HG03575 (cell line): ENCODE data around the gene LASP1NB.
"Not testable (repeated sequence)": the region's sequence is repeated elsewhere in the genome, so short reads cannot be mapped to it uniquely, and the experiment has no call there.

ENCODE experiments used
- ATAC-seq: cut with Tn5 transposase; IDR thresholded peaks from one replicate; pipeline ENCODE4 v1.9.1; 2021; ENCODE audit not compliant: unreplicated experiment, insufficient number of reproducible peaks, low FRiP score; ENCODE audit errors: extremely low read depth

Gene LASP1NB

DNA sequence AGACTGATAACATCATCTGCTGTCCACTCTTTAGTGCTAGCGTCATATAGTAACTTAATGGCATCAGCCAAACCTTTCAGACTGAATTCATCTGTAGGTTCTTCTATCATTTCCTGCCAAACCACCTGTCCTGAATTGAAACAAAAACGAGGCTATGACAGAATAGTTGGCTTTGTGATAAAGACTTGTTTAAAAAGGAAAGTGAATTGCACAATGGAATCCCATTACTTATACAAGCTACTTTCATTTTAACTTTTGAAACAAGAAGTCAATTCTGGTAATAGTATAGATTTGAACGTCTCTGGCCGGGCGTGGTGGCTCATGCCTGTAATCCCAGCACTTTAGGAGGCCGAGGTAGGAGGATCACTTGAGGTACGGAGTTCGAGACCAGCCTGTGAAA, 18.2 kb downstream of the LASP1NB start:
- ATAC-seq, result no peak

DNA sequence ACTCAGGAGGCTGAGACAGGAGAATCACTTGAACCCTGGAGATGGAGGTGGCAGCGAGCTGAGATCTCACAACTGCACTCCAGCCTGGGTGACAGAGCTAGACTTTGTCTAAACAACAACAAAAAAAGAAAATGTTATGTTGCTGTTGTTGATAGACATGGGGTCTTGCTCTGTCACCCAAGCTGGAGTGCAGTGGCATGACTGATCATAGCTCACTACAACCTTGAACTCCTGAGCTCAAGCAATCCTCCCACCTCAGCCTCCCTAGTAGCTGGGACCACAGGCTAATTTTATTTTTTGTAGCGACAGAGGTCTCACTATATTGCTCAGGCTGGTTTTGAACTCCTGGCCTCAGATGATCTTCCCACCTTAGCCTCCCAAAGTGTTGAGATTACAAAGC, 21.8 kb downstream of the LASP1NB start:
- no peak for ATAC-seq

DNA sequence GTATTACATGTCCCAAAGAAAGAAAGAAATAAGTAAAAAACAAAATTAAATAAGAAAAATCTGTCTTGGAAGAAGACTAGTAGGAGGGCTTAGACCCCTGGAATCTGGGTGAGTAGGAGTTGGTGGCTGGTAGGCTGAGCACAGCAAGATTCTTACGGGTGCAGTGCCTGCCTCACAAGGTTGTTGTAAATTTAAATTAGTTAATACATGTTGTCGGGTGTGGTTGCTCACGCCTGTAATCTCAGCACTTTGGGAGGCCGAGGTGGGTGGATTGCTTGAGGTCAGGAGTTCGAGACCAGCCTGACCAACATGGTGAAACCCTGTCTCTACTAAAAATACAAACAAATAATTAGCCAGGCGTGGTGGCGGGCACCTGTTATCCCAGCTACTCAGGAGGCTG, 28.4 kb downstream of the LASP1NB start:
- not testable (repeated sequence) for ATAC-seq

DNA sequence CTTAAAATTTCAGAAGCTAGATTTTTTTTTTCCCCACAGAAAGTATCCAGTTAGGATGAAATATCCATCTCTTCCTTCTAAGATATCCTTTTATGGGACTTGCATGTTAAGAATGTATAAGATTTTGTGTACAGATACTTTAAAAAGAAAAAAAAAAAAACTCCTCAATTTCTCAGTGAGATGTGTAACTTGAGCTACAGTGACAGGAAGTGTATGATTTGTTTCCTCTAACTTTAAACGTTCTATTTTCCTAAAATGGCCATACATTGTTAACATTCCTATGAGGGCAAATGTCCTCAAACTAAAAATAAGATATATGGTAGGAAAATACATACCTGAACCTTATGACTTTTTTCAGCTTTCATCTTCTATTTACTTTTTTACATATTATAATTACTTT, 32.9 kb downstream of the LASP1NB start:
- ATAC-seq, result no peak

DNA sequence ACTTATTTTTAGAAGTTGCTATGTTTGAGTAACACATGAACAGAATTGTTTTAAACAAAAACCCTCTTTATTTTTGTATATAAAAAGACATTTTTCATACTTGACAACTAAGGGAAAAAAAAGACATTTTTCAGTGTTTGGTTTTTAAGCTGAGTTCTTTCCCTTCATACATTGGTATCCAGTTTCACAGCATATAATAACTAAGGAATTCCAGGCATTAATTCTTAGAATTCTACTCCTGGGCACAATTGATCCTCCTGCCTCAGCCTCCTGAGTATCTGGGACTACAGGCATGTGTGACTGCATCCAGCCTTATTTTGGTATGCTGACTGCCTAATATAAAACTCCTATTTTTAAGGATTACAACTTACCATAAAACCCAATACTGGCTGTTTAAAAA, 33.3 kb downstream of the LASP1NB start:
- no peak for ATAC-seq

DNA sequence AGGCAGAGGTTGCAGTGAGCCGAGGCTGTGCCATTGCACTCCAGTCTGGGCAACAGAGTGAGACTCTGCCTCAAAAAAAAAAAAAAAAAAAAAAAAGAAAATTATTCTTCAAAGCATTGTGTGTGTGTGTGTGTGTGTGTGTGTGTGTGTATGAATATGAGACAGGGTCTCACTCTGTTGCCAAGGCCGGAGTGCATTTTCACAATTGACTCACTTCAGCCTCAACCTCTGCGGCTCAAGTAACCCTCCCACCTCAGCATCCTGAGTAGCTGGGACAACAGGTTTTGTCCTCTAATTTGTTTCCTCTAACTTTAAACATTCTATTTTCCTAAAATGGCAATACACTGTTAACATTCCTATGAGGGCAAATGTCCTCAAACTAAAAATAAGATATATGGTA, 34.1 kb downstream of the LASP1NB start:
- no peak for ATAC-seq

DNA sequence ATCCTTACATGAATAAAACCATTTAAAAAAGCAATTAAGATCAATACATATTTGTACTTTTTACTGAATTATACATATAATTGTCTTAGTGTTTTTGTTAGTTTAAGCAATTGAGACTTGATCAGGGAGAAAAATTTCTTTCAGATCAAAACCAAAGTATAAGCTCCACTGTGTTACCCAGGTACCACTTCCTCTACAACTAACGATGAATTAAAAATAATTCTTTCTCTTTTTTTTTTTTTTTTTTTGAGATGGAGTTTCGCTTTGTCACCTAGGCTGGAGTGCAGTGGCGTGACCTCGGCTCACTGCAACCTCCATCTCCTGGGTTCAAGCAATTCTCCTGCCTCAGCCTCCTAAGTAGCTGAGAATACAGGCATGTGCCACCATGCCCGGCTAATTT, 35.0 kb downstream of the LASP1NB start:
- ATAC-seq, result no peak

DNA sequence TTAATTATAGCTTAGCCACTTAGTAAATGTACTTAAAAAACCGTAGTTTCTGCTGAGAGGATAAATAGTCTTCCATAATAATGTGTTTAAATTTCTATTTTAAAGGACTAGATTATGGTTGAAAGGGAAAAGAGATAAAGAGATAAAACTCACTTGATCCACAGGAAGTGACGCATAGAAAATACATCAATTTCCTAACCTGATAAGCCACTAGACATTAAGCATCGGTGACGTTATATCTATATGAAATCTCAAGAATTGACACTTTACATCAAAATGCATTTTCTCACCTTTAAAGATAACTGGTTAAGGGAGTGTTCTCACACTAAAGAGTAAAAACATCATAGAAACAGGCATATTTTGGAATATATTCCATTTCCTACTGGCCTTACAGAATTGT, 36.0 kb downstream of the LASP1NB start:
- ATAC-seq, result no peak

DNA sequence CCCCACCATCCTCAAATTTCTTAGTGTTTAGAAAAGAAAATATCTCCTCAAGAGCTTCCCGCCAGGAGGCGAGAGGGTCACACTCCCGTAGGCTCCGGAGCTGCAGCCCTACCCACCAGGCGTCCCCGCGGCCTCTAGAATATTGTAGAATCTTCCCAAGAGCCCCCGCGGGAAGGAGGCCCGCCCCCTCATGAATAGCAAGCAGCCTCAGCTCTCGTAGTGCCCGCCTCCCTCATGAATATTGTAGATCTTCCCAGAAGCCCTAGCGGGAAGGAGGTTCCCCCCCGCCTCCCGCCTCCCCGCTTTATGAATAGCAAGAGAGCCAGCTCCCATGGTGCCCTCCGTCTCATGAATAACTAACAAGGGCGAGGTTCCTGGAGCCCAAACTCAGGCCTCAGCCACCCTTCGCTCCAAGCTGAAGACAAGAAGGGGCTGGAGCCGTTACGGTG, 41.9 kb downstream of the LASP1NB start, which contains the start of gene FBXO47:
Gene FBXO47, minus strand, starts transcription at position 114 of the 449 bp plus-strand sequence. CDS start 4,378 bp downstream, outside the sequence.
- ATAC-seq, result no peak

DNA sequence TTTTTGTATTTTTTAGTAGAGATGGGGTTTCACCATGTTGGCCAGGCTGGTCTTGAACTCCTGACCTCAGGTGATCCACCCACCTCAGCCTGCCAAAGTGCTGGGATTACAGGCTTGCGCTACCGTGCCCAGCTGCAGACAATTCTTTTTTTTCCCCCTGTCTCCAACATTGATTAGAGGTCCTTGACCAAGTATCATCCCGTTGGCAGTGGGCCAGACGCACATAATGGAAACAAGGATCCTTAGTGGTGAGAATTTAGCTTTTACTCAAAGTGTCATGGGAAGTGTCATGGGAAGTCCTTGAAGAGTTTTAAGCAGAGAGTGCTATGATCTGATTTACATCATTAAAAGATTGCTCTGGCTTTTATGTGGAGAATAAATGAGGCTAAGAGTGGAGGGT, 43.9 kb downstream of the LASP1NB start:
- ATAC-seq, result no peak

DNA sequence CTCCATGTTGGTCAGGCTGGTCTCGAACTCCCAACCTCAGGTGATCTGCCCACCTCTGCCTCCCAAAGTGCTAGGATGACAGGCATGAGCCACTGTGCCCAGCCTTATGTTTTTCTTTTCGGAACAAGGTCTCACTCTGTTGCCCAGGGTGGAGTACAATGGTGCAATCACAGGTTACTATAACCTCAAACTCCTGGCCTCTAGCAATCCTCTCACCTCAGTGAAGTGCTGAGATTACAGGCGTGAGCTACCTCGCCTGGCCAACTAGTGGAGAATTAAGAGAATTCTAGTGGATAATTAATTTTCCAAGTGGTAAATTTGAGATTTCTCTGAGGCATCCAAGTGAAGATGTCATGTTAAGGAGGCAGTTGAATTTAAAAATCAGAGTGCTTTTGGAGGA, 44.7 kb downstream of the LASP1NB start:
- ATAC-seq, result no peak

DNA sequence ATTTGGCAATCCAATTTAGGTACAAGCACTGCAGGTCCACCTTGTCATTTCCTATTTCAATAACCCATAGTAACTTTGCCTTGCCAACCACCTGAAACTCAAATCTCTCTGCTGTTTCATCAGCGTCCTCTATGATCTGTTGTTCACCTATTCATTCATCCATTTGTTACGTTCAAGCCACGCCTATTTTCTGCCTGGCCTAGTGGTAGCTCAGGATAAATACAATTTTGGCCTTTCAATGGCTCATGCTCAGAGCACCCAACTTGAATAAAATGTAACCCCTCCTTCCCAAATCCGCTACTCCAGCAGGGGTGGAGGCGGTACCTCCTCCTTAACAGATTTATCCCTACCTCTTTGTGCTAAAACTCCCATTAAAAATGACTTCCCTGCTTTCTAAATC, 45.4 kb downstream of the LASP1NB start:
- no peak for ATAC-seq

DNA sequence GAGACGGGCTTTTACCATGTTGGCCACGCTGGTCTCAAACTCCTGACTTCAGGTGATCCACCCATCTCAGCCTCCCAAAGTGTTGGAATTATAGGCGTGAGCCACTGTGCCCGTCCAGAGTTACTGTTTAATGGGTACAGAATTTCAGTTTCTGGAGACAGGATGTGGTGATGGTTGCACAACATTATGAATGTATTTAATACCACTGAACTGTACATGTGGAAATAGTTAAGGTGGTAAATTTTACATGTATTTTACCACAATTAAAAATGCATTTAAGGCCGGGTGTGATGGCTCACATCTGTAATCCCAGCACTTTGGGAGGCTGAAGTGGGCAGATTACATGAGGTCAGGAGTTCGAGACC, 50.8 kb downstream of the LASP1NB start:
- ATAC-seq, result not testable (repeated sequence)

DNA sequence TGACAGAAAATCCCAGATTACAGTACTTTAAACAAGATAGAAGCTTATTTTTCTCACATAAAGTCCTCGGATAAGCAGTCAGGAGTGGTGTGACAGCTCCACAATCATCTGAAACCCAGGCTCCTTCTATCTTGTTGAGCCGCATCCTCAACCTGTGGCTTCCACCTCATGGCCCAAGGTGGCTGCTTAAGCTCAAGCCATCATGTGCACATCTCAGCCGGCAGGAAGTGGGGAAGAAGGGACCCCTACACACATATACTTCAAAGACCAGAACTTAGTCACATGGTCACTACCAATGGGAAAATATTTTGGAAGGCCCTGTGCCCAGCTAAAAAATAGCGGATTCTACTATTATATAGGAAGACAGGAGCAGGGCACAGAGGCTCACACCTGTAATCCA, 52.8 kb downstream of the LASP1NB start:
- ATAC-seq, result no peak
